Body of pancreas (tissue), 4 donors: ENCODE measurements around the gene PCDH9. TPM values are rescaled to one million over a fixed set of nuclear protein-coding genes. Genes with fewer than 3 reads are reported as not detected.

Experiments used
- ATAC-seq: fragments of 150-250 bp; one replicate; pipeline ENCODE4 v1.9.1; 2016
- DNase-seq, 4 donors: peaks; one replicate each; pipeline ENCODE4 v3.0.0-alpha.2; 2019
- H3K27ac ChIP-seq, 4 donors: fragments of 200-600 bp; sonication (generic); 1 replicate in 3 of 4; 2 replicates in 1 of 4; pipeline versions ENCODE4 v1.5.1 to v1.6.1; 2016 to 2019; ENCODE audit warnings: mild to moderate bottlenecking in 1 of 4, mixed read lengths in 1 of 4, moderate library complexity in 1 of 4
- H3K27me3 ChIP-seq, 2 donors: fragments of 200-600 bp; sonication (generic); one replicate each; pipeline ENCODE4 v1.6.0; 2016; ENCODE audit warnings: mild to moderate bottlenecking in 1 of 2
- H3K36me3 ChIP-seq, 2 donors: fragments of 200-600 bp; sonication (generic); replicated peaks in 1 of 2; 2 replicates each; pipeline ENCODE4 v1.5.1; 2016; ENCODE audit warnings: low read depth in 2 of 2; ENCODE audit not compliant: insufficient read depth in 1 of 2
- H3K4me1 ChIP-seq: fragments of 200-600 bp; sonication (generic); one replicate; pipeline ENCODE4 v1.6.0; 2016
- H3K4me3 ChIP-seq, 2 donors: fragments of 200-600 bp; sonication (generic); 1 replicate in 1 of 2; 2 replicates in 1 of 2; pipeline ENCODE4 v1.5.1; 2016 to 2019
- H3K9me3 ChIP-seq, 3 donors: fragments of 200-600 bp; sonication (generic); 1 replicate in 2 of 3; 2 replicates in 1 of 3; pipeline ENCODE4 v1.5.1; 2016
- CTCF ChIP-seq, 7 experiments: fragments of 450-650 bp in 4 of 7; fragments of 200-600 bp in 3 of 7; sonication (generic) in 3 of 7; IDR thresholded peaks; one replicate each; pipeline ENCODE4 v1.5.1; 2016 to 2019; ENCODE audit warnings: antibody characterized with exemption in 7 of 7
- POLR2A ChIP-seq, 3 donors: fragments of 450-650 bp; IDR thresholded peaks; one replicate each; pipeline ENCODE4 v1.6.1; 2016; ENCODE audit warnings: antibody characterized with exemption in 3 of 3, mild to moderate bottlenecking in 2 of 3
- WGBS, 2 donors: methylation state at CpG; one replicate each; pipeline ENCODE4 v1.1.5; 2017; 5-methylcytosine and 5-hydroxymethylcytosine counted together
- intact Hi-C: fragments of 100-400 bp; cut with DNase I; formaldehyde crosslinking; loops from one replicate; pipeline ENCODE4 v1.15.1; 2023
- total RNA-seq, 2 donors: library from RNA; depleted of rRNA; stranded (reverse); fragments of >200 nt; gene quantifications; one replicate each; pipeline ENCODE4 v1.1.0, GENCODE V29; 2016

Gene PCDH9
- total RNA-seq, 2 donors from 2014 or later: 3.6 to 3.9 TPM

- H3K9me3 ChIP-seq: no peaks in the 10 kb centered on the region
- H3K27me3 ChIP-seq: no peaks in the 10 kb centered on the region
- no peak overlapping the region for H3K4me3 ChIP-seq
- no peak overlapping the region for H3K27ac ChIP-seq
- ATAC-seq (no peak), DNase-seq (no peak)
- intact Hi-C loops: no loop called here
- WGBS, 2 donors: 23 to 45% methylated on average over 1 of the region's 1 CpG
- TF ChIP-seq CTCF (IDR thresholded peaks at IDR 0.05): no peak
- no peak for TF ChIP-seq POLR2A (IDR thresholded peaks at IDR 0.05)
- H3K36me3 ChIP-seq: no peaks in the 10 kb centered on the region
- no peaks in the 10 kb centered on the region for H3K4me1 ChIP-seq
Measured at GRCh38 chr13:67095621-67096020, 134.5 kb downstream of the PCDH9 start.

GRCh38 chr13:67094952-67095351, 135.2 kb downstream of the PCDH9 start:
- Histone ChIP-seq H3K27ac (no peak overlapping the region), H3K4me3 (no peak overlapping the region), H3K9me3 (no peaks in the 10 kb centered on the region), H3K4me1 (no peaks in the 10 kb centered on the region), H3K27me3 (no peaks in the 10 kb centered on the region), H3K36me3 (no peaks in the 10 kb centered on the region)
- ATAC-seq (no peak), DNase-seq (no peak)
- 72 to 73% methylated on average over 3 of the region's 3 CpGs for WGBS, 2 donors
- TF ChIP-seq POLR2A (IDR thresholded peaks at IDR 0.05): no peak
- TF ChIP-seq CTCF (IDR thresholded peaks at IDR 0.05): no peak
- intact Hi-C loops: no loop called here

GRCh38 chr13:67094078-67094477, 136.1 kb downstream of the PCDH9 start:
- Histone ChIP-seq H3K4me1 (no peaks in the 10 kb centered on the region), H3K36me3 (no peaks in the 10 kb centered on the region), H3K27me3 (no peaks in the 10 kb centered on the region), H3K9me3 (no peaks in the 10 kb centered on the region), H3K4me3 (no peak overlapping the region), H3K27ac (no peak overlapping the region)
- intact Hi-C loops: no loop called here
- 88 to 93% methylated on average over 1 of the region's 1 CpG for WGBS, 2 donors
- ATAC-seq: no peak
- DNase-seq: no peak
- no peak for TF ChIP-seq CTCF (IDR thresholded peaks at IDR 0.05)
- no peak for TF ChIP-seq POLR2A (IDR thresholded peaks at IDR 0.05)

DNA sequence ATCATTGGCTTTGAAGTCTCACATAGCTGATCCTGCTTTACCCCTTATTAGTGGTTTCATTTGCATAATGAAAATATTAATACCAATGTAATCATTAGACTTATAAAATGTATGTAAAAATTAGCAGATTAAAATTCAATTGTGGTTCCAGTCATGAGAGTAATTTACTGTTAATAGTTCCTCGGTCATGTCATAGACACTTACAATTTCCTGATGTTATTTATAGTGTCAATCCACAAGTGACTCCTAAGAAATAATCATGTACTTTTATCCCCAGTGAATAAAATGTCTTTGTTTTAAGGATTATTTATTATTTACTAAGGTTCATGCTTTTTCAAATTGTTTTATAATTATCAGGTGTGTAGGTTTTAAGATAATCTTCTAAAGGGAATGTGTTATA, 138.5 kb downstream of the PCDH9 start:
- 68 to 94% methylated on average over 1 of the region's 1 CpG for WGBS, 2 donors
- intact Hi-C loops: no loop called here
- H3K9me3 ChIP-seq: no peaks in the 10 kb centered on the region
- TF ChIP-seq POLR2A (IDR thresholded peaks at IDR 0.05) (no peak), CTCF (IDR thresholded peaks at IDR 0.05) (no peak)
- H3K27me3 ChIP-seq: no peaks in the 10 kb centered on the region
- H3K4me1 ChIP-seq: no peaks in the 10 kb centered on the region
- no peak overlapping the region for H3K4me3 ChIP-seq
- H3K36me3 ChIP-seq: no peaks in the 10 kb centered on the region
- no peak overlapping the region for H3K27ac ChIP-seq
- no peak for ATAC-seq
- DNase-seq: no peak

DNA sequence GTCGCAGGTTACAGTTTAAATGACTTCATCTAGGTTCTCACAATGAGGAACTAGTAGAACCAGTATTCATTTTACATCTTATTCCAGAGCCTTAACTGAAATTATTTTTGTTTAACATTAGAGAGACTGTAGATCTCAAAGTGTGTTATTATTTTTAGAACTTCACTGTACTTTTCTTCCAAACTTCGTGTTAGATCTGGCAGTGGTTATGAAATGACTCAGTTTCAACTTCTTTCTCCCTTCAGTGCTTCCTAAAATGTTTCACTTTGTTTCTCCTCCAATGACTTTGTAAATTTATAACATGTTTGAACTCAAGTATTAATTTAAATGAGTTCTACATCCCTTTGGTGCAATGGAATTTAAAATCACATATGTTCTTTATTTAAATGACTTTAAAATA, 139.3 kb downstream of the PCDH9 start:
- Histone ChIP-seq H3K27me3 (no peaks in the 10 kb centered on the region), H3K36me3 (no peaks in the 10 kb centered on the region), H3K27ac (no peak overlapping the region), H3K4me1 (no peaks in the 10 kb centered on the region), H3K4me3 (no peak overlapping the region), H3K9me3 (no peaks in the 10 kb centered on the region)
- intact Hi-C loops: no loop called here
- no peak for ATAC-seq
- 65 to 83% methylated on average over 2 of the region's 2 CpGs for WGBS, 2 donors
- TF ChIP-seq CTCF (IDR thresholded peaks at IDR 0.05): no peak
- no peak for TF ChIP-seq POLR2A (IDR thresholded peaks at IDR 0.05)
- no peak for DNase-seq
